Heart left ventricle (tissue), 16 donors: ENCODE results near the gene DACT2. TPM values are rescaled to one million over a fixed set of nuclear protein-coding genes. Genes with fewer than 3 reads are reported as not detected.

Experiments used
- ATAC-seq, 4 donors: fragments of 200-7000 bp; cut with Tn5 transposase; one replicate each; pipeline ENCODE4 v1.9.1; 2020 to 2022; ENCODE audit warnings: moderate library complexity in 4 of 4, mild to moderate bottlenecking in 3 of 4, moderate number of reproducible peaks in 1 of 4
- DNase-seq, 5 donors: peaks; one replicate each; pipeline ENCODE4 v3.0.0-alpha.2; 2020
- H3K27ac ChIP-seq, 12 donors: fragments of 200-600 bp; sonication (generic) in 4 of 12; one replicate each; pipeline versions ENCODE4 v1.5.0 to v1.8.0; 2016 to 2022; ENCODE audit warnings: mild to moderate bottlenecking in 2 of 12
- H3K27me3 ChIP-seq, 9 donors: fragments of 200-600 bp; sonication (generic) in 2 of 9; one replicate each; pipeline versions ENCODE4 v1.5.1 to v1.8.0; 2016 to 2022; ENCODE audit warnings: mild to moderate bottlenecking in 3 of 9
- H3K36me3 ChIP-seq, 9 donors: fragments of 200-600 bp; sonication (generic) in 2 of 9; one replicate each; pipeline versions ENCODE4 v1.5.0 to v1.8.0; 2018 to 2022; ENCODE audit warnings: mild to moderate bottlenecking in 2 of 9
- H3K4me1 ChIP-seq, 12 donors: fragments of 200-600 bp; sonication (generic) in 4 of 12; one replicate each; pipeline versions ENCODE4 v1.5.0 to v1.8.0; 2016 to 2022; ENCODE audit warnings: mild to moderate bottlenecking in 3 of 12
- H3K4me3 ChIP-seq, 12 donors: fragments of 200-600 bp; sonication (generic) in 4 of 12; one replicate each; pipeline versions ENCODE4 v1.5.0 to v1.8.0; 2017 to 2022; ENCODE audit warnings: mild to moderate bottlenecking in 9 of 12, moderate library complexity in 4 of 12
- H3K9me3 ChIP-seq, 12 donors: fragments of 200-600 bp; sonication (generic) in 4 of 12; one replicate each; pipeline versions ENCODE4 v1.5.0 to v1.8.0; 2016 to 2022; ENCODE audit warnings: mild to moderate bottlenecking in 1 of 12
- CTCF ChIP-seq, 12 donors: fragments of 200-600 bp; sonication (generic) in 4 of 12; IDR thresholded peaks; one replicate each; pipeline versions ENCODE4 v1.5.0 to v1.8.0; 2018 to 2022; ENCODE audit warnings: antibody characterized with exemption in 12 of 12, mild to moderate bottlenecking in 5 of 12
- POLR2A ChIP-seq, 2 donors: fragments of 450-650 bp; IDR thresholded peaks; one replicate each; pipeline ENCODE4 v1.6.1; 2017; ENCODE audit warnings: antibody characterized with exemption in 2 of 2, mild to moderate bottlenecking in 2 of 2, moderate library complexity in 2 of 2
- WGBS, 4 donors: extraction: QIAGEN DNeasy Blood & Tissue Kit in 2 of 4; methylation state at CpG; one replicate each; pipeline versions ENCODE4 v1.1.5 to v1.1.7; 2013 to 2018; 5-methylcytosine and 5-hydroxymethylcytosine counted together
- intact Hi-C, 10 donors: fragments of 100-400 bp; cut with DNase I; formaldehyde crosslinking; loops; one replicate each; pipeline versions ENCODE4 v1.11.1 to v1.14.2; 2022
- polyA plus RNA-seq, 2 donors: library from polyadenylated mRNA; stranded (reverse); fragments of 200-250 nt; gene quantifications; one replicate each; pipeline ENCODE4 v1.2.3, GENCODE V29; 2013
- total RNA-seq, 9 donors: library from RNA; depleted of rRNA in 2 of 9; stranded (reverse); fragments of >200 nt in 2 of 9; fragmentation: NEBNext Ultra II Directional in 3 of 9; extraction: Animal tissue kit (Norgen Biotek cat#: 25700) in 3 of 9; gene quantifications; one replicate each; pipeline versions ENCODE4 v1.1.0 to v1.2.4, GENCODE V29; 2016 to 2023
- donor health status: ischemic (EF 13 %, LVEDD 7.1; RV severe dilation, severe dysfunction).
- donor health status: healthy with polysubstance abuse.
- donor health status: DM: no; HTN: yes; CAD: no.
- donor health status: DM: no; HTN: no; CAD: no.
- donor health status: ischemic (EF 25% LVEDD 6.9; RV normal size, moderate dysfunction).
- donor health status: ischemic (EF 25% LVEDD 5.7; RV mildly dilated, moderate dysfunction).
- donor health status: healthy.
- donor health status: DM: yes; HTN: yes; CAD: no.
- donor health status: ischemic (EF 35%, LVEDD 5.7; RV mildly dilated, moderate dysfunction).
- donor health status: nonischemic (EF 11% LVEDD 7.7; RV severe dilation, severe dysfunction).
- donor health status: DM: yes; HTN: yes; CAD: no.
- donor health status: PGD.
- donor health status: ischemic (EF 29% LVEDD 5.4; RV normal size, mild dysfunction).
- donor health status: nonischemic (EF 23%, LVEDD 6.1; RV moderate dilation, normal function).

Gene DACT2
- total and polyA plus RNA-seq, 11 donors = 0.14 to 3.8 (median 0.30) TPM

DNA sequence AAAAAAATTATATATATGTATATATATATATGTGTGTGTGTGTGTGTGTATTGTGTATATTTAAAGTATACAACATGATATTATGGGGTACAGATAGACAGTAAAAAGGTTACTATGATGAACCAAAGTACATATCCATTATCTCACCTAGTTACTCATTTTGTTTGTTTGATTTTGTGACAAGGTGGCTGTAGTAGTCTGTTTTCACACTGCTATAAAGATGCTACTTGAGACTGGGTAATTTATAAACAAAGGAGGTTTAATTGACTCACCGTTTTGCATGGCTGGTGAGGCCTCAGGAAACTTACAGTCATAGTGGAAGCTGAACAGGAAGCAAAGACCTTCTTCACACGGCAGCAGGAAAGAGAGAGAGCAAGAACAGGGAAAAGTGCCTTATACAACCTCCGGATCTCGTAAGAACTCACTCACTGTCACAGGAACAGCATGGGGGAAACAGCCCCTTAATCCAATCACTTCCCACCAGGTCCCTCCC, 30.2 kb upstream of the DACT2 start:
- H3K9me3 ChIP-seq = peaks cover 0 to 11% (median 0%) of the 10 kb centered on the region in 12 donors
- no peak for ATAC-seq
- H3K4me1 ChIP-seq = no peaks in the 10 kb centered on the region
- intact Hi-C loops = loop anchor here in 5 of 10 donors (10.0 kb wide), 4 partner anchors 195 to 445 kb away; no protein-coding TSS in a partner anchor
- no peaks in the 10 kb centered on the region for H3K36me3 ChIP-seq
- H3K27ac ChIP-seq = no peak overlapping the region
- 39 to 52% (median 45%) methylated on average over 4 of the region's 4 CpGs for WGBS, 4 donors
- no peak for DNase-seq
- peaks cover 0 to 17% (median 3%) of the 10 kb centered on the region in 9 donors for H3K27me3 ChIP-seq
- TF ChIP-seq POLR2A (IDR thresholded peaks at IDR 0.05) (no peak), CTCF (IDR thresholded peaks at IDR 0.05) (no peak)
- H3K4me3 ChIP-seq = no peak overlapping the region

GRCh38 chr6:168348186-168348585, 28.6 kb upstream of the DACT2 start:
- Histone ChIP-seq H3K4me1 (no peaks in the 10 kb centered on the region), H3K4me3 (no peak overlapping the region), H3K27me3 (peaks cover 0 to 22% (median 7%) of the 10 kb centered on the region in 9 donors), H3K27ac (no peak overlapping the region), H3K36me3 (no peaks in the 10 kb centered on the region), H3K9me3 (peaks cover 0 to 11% (median 0%) of the 10 kb centered on the region in 12 donors)
- intact Hi-C loops = loop anchor here in 1 of 10 donors (10.0 kb wide), 1 partner anchor 193 kb away; no protein-coding TSS in a partner anchor
- DNase-seq = no peak
- WGBS, 4 donors = 63 to 82% (median 74%) methylated on average over 8 of the region's 8 CpGs
- no peak for ATAC-seq
- TF ChIP-seq POLR2A (IDR thresholded peaks at IDR 0.05) = no peak
- no peak for TF ChIP-seq CTCF (IDR thresholded peaks at IDR 0.05)

DNA sequence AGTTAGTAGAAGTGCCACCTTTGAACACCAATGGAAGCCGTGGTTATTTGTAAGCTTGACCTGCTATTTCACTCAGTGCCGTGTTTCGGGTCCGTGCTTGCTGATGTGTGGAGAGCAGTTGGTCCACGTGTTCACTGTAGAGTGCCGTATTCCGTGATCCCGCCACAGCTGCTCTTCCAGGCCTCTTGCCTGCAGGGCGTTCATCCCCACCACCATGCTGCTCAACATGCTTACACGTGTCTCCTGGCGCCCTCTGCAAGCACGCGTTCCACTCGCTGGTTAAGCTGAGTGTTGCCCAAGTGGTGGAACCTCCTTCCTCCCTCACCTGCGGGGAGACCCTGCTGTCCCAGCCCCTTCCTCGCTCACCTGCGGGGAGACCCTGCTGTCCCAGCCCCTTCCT, 28.0 kb upstream of the DACT2 start:
- ATAC-seq (no peak), DNase-seq (no peak)
- intact Hi-C loops = loop anchor here in 1 of 10 donors (10.0 kb wide), 1 partner anchor 193 kb away; no protein-coding TSS in a partner anchor
- 91 to 95% (median 92%) methylated on average over 17 of the region's 17 CpGs for WGBS, 4 donors
- Histone ChIP-seq H3K9me3 (peaks cover 0 to 11% (median 0%) of the 10 kb centered on the region in 12 donors), H3K4me1 (no peaks in the 10 kb centered on the region), H3K27ac (no peak overlapping the region), H3K36me3 (no peaks in the 10 kb centered on the region), H3K27me3 (peaks cover 0 to 24% (median 7%) of the 10 kb centered on the region in 9 donors), H3K4me3 (no peak overlapping the region)
- TF ChIP-seq CTCF (IDR thresholded peaks at IDR 0.05) = no peak
- TF ChIP-seq POLR2A (IDR thresholded peaks at IDR 0.05) = no peak

DNA sequence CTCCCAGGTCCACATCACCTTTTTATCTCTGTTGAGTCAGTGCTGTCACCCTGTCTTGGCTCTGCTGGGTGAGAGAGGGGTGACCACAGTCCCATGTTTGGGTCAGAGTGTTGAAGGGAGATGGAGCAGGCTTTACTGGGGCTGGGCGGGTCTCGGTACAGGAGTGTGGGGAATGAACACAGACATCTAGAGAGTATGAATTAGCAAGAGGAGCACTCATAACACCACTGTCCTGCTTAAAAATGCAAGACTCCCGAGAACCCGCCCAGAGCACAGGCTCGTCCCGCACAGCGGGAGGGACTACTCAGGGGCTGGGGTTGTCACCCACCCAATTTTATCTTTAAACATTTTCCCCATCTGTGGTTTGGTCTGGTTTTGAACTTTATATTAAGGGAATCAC, 27.5 kb upstream of the DACT2 start:
- no peaks in the 10 kb centered on the region for H3K36me3 ChIP-seq
- ATAC-seq (no peak), DNase-seq (no peak)
- WGBS, 4 donors = 74 to 89% (median 84%) methylated on average over 7 of the region's 7 CpGs
- peaks cover 0 to 11% (median 0%) of the 10 kb centered on the region in 12 donors for H3K9me3 ChIP-seq
- intact Hi-C loops = loop anchor here in 1 of 10 donors (10.0 kb wide), 1 partner anchor 192 kb away; no protein-coding TSS in a partner anchor
- H3K27ac ChIP-seq = no peak overlapping the region
- no peaks in the 10 kb centered on the region for H3K4me1 ChIP-seq
- TF ChIP-seq POLR2A (IDR thresholded peaks at IDR 0.05) (no peak), CTCF (IDR thresholded peaks at IDR 0.05) (no peak)
- peaks cover 0 to 22% (median 7%) of the 10 kb centered on the region in 9 donors for H3K27me3 ChIP-seq
- H3K4me3 ChIP-seq = no peak overlapping the region
